Measurements from ENCODE around the gene FEM1B.

FEM1B gene

DNA sequence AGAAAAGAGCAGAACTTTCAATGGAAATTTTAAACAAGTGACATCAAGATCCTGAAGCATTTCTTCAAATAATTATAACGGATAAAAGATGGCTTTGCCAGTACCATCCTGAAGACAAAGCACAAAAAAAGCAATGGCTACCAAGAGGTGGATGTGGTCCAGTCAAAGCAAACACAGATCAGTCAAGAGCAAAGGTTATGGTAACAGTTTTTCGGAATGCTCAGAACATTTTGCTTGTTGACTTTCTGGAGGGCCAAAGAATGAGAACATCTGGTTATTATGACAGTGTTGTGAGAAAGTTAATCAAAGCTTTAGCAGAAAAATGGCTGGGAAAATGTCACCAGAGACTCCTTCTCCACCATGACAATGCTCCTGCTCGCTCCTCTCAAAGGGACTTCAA, 31.5 kb downstream of the FEM1B start:
- no peak for DNase-seq (ENCODE audit: low read depth)

DNA sequence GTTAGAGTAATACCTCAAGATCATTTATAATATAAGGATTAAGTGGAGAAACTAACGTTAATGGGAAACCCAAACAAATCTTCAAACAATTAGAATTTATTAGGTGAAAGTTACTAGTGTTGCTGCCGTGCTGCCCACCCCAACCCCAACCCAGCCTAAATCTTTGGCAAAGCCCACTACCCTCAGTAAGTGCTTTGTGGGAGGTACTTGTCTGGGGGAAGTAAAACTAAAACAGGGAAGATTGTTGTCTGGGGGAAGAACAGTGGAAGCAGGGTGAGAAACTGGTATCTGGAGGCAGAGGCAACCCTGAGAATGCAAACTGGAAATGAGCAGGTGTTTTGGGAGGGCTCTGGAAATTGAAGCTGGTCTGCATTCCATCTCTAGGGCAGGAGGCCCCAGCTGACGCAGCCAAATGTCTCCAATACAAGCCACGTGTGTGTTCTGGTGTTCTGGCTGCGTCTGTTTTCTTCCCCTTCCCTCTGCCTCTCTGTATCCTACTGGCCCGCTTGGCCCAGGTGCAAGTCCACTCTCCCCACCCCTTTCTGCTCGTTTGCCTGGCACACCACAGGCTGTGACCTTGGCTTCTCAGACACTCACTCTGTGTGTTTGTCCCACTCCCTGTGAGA, 32.7 kb downstream of the FEM1B start:
- no peak for DNase-seq (ENCODE audit: low read depth)

DNA sequence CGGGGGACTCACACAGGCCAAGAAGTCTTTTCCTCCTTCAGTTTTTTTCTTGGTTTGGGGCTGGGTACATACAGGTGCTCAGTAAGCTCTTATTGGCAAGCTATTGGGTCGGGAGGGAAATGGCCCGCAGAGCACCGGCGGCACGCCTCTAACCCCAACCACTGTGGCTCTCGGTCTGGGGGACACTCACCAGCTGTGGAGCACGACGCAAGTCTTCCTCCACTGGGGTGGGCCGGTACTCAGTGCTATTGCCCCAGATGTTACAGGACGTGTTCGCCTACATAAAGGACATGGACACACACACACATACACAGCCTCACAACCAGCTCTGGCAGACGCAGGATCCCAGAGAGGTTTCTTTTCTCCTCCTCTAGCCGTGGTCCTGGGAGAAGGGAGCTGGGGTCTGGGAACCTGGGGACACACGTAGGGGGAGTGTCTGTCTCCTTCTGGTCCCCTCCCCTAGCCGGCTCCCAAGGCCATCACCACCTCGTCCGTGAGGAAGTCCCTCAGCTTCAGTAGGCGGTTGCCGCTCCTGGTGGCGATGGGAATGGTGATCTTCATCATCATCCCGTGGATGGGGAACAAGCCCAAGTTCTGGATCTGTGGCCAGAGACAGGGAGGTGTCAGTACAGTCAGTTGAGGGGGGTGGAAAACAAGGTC, 33.4 kb downstream of the FEM1B start:
- DNase-seq (ENCODE audit: low read depth), result no peak

DNA sequence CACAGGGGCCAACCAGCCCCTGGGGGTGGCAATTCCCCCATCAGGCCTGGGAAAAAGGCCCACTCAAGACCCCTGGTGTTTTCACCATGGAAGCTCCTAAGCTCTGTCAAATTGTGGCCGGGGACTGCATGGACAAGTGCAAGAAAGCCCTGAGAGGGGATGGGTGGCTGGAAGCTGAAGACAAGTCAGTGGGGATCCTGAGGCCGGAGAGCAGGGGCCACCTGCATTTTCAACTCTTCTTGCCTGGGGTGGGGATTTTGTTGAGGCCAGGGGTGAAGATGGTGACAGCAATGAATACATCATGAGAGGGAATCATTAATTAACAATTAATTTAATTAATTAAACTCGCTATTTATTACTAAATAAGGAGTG, 33.9 kb downstream of the FEM1B start:
- DNase-seq (ENCODE audit: low read depth), result no peak

GRCh38 chr15:68311859-68312557, 34.5 kb downstream of the FEM1B start:
- no peak for DNase-seq (ENCODE audit: low read depth)

DNA sequence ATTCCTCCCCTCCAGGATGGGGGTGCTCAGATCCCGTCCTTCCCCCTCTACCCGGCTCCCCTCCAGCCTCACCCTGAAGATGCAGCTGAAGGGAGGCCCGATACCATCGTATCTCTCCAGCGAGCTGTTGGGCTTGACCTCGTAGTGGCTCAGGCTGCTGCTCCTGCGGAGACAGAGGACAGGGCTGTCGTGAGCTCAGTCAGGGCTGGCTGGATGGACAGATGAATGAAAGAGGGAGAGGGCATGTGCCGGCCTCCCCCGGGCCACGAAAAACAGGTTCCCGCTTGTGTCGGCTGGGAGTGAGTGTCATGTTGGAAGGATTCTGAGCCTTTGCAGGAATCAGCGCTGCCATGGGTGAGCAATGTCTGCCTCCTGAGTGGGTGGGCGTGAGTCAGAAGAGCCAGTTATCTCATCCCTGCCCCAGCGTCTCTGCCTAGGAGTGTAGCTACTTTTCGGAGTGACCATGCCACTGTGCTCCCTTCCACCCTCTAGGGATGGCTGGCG, 35.2 kb downstream of the FEM1B start:
- no peak for DNase-seq (ENCODE audit: low read depth)

DNA sequence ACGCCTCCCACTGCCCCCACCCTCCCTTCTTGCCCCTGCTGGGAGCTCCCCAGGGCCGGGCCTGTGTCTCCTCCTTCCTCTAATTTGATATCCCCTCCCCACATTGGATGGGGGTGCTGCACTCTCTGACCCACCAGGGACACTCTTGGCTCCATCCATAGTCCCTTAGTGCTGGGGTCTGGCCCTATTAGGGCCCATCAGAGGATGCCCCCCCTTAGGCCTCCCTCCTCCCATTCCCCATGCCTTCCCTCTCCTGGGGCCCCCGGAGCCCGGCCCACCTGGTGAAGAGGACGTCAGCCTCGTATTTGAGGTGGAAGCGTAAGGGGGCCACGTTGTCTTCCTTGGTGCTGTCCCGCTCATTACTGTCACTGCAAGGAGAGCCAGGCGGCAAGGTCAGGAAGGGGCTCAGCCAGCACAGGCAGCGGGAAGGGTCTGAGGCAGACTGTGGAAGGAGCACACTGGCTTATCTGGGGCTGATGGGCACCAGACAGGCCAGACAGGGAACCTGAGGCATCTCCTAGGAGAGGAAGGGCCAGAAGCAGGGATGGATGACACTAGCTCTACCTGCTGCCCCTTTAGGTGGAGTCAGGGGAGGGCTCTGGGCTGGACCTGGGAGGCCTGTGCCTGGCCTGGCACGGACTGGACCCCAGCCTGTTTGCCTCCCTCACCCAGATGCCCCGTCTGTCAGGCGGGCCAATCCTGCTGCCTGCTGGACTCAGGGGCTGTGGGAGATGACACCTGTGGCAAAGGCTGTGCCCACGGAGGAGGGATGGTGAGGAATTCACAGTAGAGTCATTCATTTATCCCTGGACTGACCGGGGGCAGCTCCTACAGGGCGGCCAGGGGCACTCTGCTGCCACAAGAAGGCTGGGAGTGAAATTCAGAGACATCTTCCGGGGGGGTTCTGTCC, 36.2 kb downstream of the FEM1B start:
- DNase-seq (ENCODE audit: low read depth), result no peak

- no peak for DNase-seq (ENCODE audit: low read depth)
These were observed 37.0 kb downstream of the FEM1B start for GRCh38 chr15:68314563-68314962.

- DNase-seq (ENCODE audit: low read depth), result no peak
These were observed 37.5 kb downstream of the FEM1B start for GRCh38 chr15:68315035-68315434.

DNA sequence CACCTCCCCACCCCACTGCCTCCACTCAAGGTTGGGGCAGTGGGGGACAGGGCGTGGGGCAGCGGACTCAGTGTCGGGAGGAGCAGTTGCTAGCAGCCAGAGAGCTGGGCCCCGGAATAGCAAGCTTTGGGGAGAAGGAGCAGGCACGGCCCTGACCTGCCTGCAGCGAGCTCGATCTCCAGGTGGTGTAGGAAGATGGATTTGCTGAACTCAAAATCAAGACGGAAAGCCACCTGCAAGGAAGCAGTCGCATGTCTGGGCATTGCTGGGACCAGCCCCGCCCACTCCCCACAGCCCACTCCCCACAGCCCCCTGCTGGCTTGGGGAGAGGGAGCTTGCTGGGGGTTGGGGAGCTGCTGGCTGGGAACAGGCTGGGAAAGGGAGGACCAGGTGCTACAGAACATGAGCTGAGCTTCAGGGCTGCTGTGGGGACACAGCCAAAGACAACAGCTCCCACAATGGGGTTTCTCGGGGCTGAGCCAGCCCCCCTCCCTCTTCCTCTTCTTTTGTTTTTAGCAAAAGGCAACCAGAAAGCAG, 38.0 kb downstream of the FEM1B start:
- no peak for DNase-seq (ENCODE audit: low read depth)

DNA sequence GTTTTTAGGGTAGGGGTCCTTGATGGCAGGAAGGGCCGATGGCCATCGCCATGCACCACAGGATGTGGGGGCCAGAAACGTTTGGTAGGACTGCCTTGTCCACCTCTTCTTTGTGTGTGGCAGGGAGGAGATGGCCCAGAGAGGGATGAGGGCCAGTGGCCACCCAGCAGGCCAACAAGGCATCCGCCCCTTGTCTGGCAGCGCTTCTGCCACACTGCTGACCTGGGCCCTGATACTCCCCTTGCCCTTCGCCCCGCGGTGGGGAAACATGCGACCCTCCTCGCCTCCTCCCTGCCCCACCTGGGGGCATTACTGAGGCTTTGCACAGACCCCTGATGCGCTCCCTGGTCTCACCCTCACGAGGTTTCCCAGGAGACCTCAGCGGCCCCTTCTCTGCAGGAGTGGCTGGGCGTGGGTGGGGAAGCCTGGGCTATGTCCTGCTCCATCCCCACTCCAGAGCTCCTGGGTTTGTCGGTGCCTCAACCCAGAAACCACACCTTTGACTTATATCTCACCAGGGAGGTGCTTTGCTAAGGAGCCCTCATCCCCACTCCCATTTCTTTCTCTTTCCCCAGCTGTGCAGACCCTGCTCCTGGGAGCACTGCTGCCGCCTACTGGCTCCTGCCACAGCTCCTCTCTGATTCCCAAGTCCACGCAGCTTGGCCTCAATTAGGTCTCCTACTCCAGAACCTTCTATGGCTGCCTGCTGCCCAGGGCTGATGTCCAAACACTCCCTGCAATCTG, 38.7 kb downstream of the FEM1B start:
- DNase-seq (ENCODE audit: low read depth), result no peak

- no peak for DNase-seq (ENCODE audit: low read depth)
These were observed 39.9 kb downstream of the FEM1B start for GRCh38 chr15:68317281-68318007.

DNA sequence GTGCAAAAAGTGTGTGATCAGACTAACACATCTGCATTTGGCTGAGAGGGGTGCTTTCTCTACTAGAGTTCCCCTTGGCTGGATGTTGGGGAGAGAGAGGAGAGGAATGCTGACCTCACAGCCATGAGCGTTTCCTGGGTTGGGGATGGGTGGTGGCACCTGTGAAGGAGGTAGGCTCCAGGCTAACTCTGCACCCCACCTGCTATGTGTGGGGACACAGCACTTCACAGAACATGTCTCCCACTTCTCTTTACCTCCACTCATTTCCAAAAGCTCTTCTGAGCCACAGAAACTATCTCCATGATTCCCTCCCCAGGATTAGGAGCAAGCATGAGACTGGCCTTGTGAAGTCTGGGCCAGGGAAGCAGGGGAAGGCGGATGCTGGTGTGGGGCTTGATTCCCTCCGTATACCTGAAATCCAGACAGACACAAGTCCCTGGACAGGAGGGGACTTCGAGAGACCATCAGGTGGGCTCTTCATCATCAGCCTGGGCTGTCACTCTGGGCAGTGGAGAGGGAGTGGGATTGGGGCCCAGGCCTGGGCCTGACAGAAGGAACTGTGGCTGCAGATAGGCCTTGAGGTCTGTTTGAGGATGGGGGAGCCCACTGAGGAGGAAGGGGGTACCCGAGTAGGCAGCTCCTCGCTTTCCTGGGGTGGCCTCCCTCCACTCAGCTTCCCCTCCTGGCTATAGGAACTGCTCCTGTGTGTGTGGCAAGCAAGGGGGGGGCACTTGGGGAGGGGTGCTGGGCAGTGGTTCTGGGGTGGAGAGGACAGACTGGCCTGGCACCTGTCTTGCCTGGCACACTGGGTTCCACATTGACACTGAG, 40.7 kb downstream of the FEM1B start:
- DNase-seq (ENCODE audit: low read depth), result no peak

- no peak for DNase-seq (ENCODE audit: low read depth)
These were observed 41.7 kb downstream of the FEM1B start for GRCh38 chr15:68318931-68319909.

DNA sequence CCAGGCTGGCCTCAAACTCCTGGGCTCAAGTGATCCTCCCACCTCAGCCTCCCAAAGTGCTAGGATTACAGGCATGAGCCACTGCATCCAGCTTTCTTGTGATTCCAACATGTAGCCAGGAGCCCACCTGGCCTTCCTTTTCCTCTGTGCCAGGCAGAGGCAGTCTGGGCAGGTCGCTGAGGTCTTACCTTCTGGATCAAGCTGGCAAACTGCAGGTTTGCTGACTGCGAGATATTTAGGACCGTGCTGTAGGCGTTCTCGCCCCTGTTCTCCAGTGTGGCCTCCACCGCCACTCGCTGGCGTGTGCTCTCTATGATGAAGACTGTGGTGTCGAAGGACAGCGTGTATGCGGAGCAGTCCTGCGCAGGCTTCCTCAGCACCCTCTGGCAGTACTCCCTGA, 42.5 kb downstream of the FEM1B start:
- DNase-seq (ENCODE audit: low read depth), result no peak

GRCh38 chr15:68321229-68321628, 43.7 kb downstream of the FEM1B start:
- no peak for DNase-seq (ENCODE audit: low read depth)

DNA sequence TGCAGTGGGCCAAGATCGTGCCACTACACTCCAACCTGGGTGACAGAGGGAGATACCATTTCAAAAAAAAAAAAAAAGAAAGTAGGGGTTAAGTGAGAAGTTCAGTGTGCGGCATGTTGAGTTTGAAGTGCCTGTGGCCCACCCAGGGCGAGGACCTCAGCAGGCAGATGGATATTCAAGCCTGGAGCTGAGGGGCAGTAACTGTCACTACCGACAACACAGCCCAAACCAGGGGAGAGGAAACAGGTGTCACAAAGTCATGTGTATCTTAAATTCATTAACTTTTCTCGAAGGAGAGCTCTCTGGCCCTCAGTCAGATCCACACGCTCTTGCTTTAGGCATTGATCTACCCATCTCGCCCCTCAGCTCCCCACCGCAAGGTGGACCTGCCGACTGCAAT, 45.3 kb downstream of the FEM1B start:
- DNase-seq (ENCODE audit: low read depth), result no peak

DNA sequence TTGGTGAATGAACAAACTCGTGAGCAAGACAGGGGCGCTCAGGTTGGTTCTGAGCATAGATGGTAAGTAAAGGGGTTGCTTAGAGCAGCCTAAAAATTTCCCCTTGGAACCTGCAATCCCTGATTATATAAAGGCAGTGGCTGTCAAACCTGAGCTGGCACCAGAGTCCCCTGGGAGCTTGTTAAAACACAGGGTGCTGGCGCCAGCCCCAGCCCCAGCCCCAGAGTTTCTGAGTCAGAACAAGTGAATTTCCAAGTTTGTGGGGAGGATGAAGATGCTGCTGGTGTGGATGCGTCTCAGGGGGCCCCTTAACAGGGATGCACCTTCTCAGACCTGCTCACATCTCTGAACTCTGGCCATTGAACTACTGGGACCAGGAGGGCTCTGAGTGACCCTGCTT, 48.2 kb downstream of the FEM1B start:
- no peak for DNase-seq (ENCODE audit: low read depth)
